Neutrophil (primary cell): ENCODE measurements around the gene MAST4.

Experiments used
- H3K27ac ChIP-seq: fragments of 200-600 bp; sonication (generic); 2 replicates; pipeline ENCODE4 v1.5.1; 2016; ENCODE audit warnings: mild to moderate bottlenecking, moderate library complexity
- H3K27me3 ChIP-seq: fragments of 200-600 bp; sonication (generic); 2 replicates; pipeline ENCODE4 v1.6.0; 2016; ENCODE audit warnings: mild to moderate bottlenecking
- H3K36me3 ChIP-seq: fragments of 200-600 bp; sonication (generic); 2 replicates; pipeline ENCODE4 v1.5.1; 2017
- H3K4me1 ChIP-seq, 2 experiments: fragments of 200-600 bp in 1 of 2; sonication (generic) in 1 of 2; 1 replicate in 1 of 2; 2 replicates in 1 of 2; pipeline versions ENCODE4 v1.5.1 to v1.6.1; 2013 to 2016; ENCODE audit warnings: low read depth in 1 of 2, low read length in 1 of 2, mild to moderate bottlenecking in 1 of 2, moderate library complexity in 1 of 2; ENCODE audit not compliant: control insufficient read depth in 1 of 2, insufficient read depth in 1 of 2
- H3K4me3 ChIP-seq, 2 experiments: fragments of 200-600 bp in 1 of 2; sonication (generic) in 1 of 2; 1 replicate in 1 of 2; 2 replicates in 1 of 2; pipeline ENCODE4 v1.5.1; 2013 to 2016; ENCODE audit warnings: low read depth in 1 of 2, low read length in 1 of 2, mild to moderate bottlenecking in 1 of 2, moderate library complexity in 1 of 2
- H3K9me3 ChIP-seq: fragments of 200-600 bp; sonication (generic); 2 replicates; pipeline ENCODE4 v1.5.1; 2016
- CTCF ChIP-seq: fragments of 200-600 bp; sonication (generic); IDR thresholded peaks from 2 replicates; pipeline ENCODE4 v1.5.1; 2016; ENCODE audit warnings: antibody characterized with exemption

Gene MAST4

GRCh38 chr5:67092535-67092934, 496.3 kb downstream of the MAST4 start:
- no peak for TF ChIP-seq CTCF
- Histone ChIP-seq H3K27ac (no peak overlapping the region), H3K4me1 (no peaks in the 10 kb centered on the region), H3K27me3 (no peaks in the 10 kb centered on the region), H3K4me3 (no peak overlapping the region), H3K36me3 (no peaks in the 10 kb centered on the region), H3K9me3 (no peaks in the 10 kb centered on the region)

GRCh38 chr5:67093279-67093678, 497.1 kb downstream of the MAST4 start:
- H3K9me3 ChIP-seq = no peaks in the 10 kb centered on the region
- no peak for TF ChIP-seq CTCF
- H3K4me1 ChIP-seq = no peaks in the 10 kb centered on the region
- no peak overlapping the region for H3K27ac ChIP-seq
- H3K36me3 ChIP-seq = no peaks in the 10 kb centered on the region
- no peak overlapping the region for H3K4me3 ChIP-seq
- no peaks in the 10 kb centered on the region for H3K27me3 ChIP-seq

- Histone ChIP-seq H3K36me3 (no peaks in the 10 kb centered on the region), H3K9me3 (no peaks in the 10 kb centered on the region), H3K27ac (no peak overlapping the region), H3K27me3 (no peaks in the 10 kb centered on the region), H3K4me1 (no peaks in the 10 kb centered on the region), H3K4me3 (no peak overlapping the region)
- TF ChIP-seq CTCF = no peak
Measured at GRCh38 chr5:67094476-67095300, 498.5 kb downstream of the MAST4 start.

GRCh38 chr5:67095346-67096171, 499.4 kb downstream of the MAST4 start:
- H3K4me3 ChIP-seq = no peak overlapping the region
- H3K4me1 ChIP-seq = no peaks in the 10 kb centered on the region
- no peak overlapping the region for H3K27ac ChIP-seq
- no peaks in the 10 kb centered on the region for H3K27me3 ChIP-seq
- H3K9me3 ChIP-seq = no peaks in the 10 kb centered on the region
- TF ChIP-seq CTCF = no peak
- H3K36me3 ChIP-seq = no peaks in the 10 kb centered on the region

GRCh38 chr5:67098656-67099055, 502.5 kb downstream of the MAST4 start:
- Histone ChIP-seq H3K27me3 (no peaks in the 10 kb centered on the region), H3K27ac (no peak overlapping the region)

More at GRCh38 chr5:67098656-67099055, 502.5 kb downstream of the MAST4 start:
- H3K36me3 ChIP-seq = no peaks in the 10 kb centered on the region
- H3K4me1 ChIP-seq = no peaks in the 10 kb centered on the region
- H3K4me3 ChIP-seq = no peak overlapping the region
- no peak for TF ChIP-seq CTCF
- H3K9me3 ChIP-seq = no peaks in the 10 kb centered on the region
